ENCODE measurements around the gene NFKB1. TPM values are rescaled to one million over a fixed set of nuclear protein-coding genes. Genes with fewer than 3 reads are reported as not detected.

NFKB1 gene
- total and polyA plus RNA-seq, 9 of the 15 experiments (the other 6 are each of a cell fraction or from before 2014, with no cell fraction given), result 2.4 to 14.5 (median 10.3) TPM

- ATAC-seq, result no peak
- Histone ChIP-seq H3K4me2 (ENCODE audit: insufficient read depth, low read length) (no peak overlapping the region), H3K4me3 (no peak overlapping the region), H3K36me3 (ENCODE audit: control insufficient read depth, insufficient read depth, low read length) (peaks cover 4% of the 10 kb centered on the region; the same call in 2 of the 3 replicates), H3K9me1 (ENCODE audit: control insufficient read depth, insufficient read depth, low read length) (no peaks in the 10 kb centered on the region), H3K79me2 (ENCODE audit: control insufficient read depth, insufficient read depth, low read length) (no peaks in the 10 kb centered on the region), H3K9ac (ENCODE audit: insufficient read depth in 1 of 2, low read depth in 2 of 2, low read length in 2 of 2) (no peak overlapping the region), H3K4me1 (replicated peaks in 1 of 2; ENCODE audit: control insufficient read depth in 2 of 2, insufficient read depth in 2 of 2, low read length in 2 of 2) (no peaks in the 10 kb centered on the region), H3K9me3 (replicated peaks; ENCODE audit: control insufficient read depth, insufficient read depth, low read depth, low read length) (no peaks in the 10 kb centered on the region), H3K27ac (ENCODE audit: extremely low read depth, low read depth, low read length) (no peak overlapping the region), H2AFZ (ENCODE audit: low read depth, low read length) (no peak overlapping the region), H3K27me3 (ENCODE audit: control insufficient read depth in 2 of 2, insufficient read depth in 2 of 2, low read length in 2 of 2) (no peaks in the 10 kb centered on the region), H4K20me1 (replicated peaks; ENCODE audit: control insufficient read depth, insufficient read depth, low read length) (no peaks in the 10 kb centered on the region)
- ChIA-PET CTCF (ENCODE audit: low intra/inter-chr PET ratio) (no interaction called here), POLR2A (interaction anchor here (1.2 kb wide), 1 partner anchor 8 kb away, joined by 4 read pairs; no protein-coding TSS in a partner anchor)
- no TSS peak for BruUV-seq (replicated peaks)
- intact Hi-C loops (cut with micrococcal nuclease), result no loop called here
- no peak for DNase-seq (ENCODE audit: extremely low read depth in 1 of 4, low spot score in 3 of 4)
- no peak for FAIRE-seq
- 40% methylated on average over 3 of the region's 3 CpGs for WGBS (ENCODE audit: insufficient coverage, low coverage, missing lambda C conversion rate)
- TF ChIP-seq DMBX1 (CRISPR knock-in tag; IDR thresholded peaks at IDR 0.05; ENCODE audit: borderline replicate concordance), result no peak
- TF ChIP-seq EWSR1 (IDR thresholded peaks at IDR 0.05; ENCODE audit: borderline replicate concordance, low read depth, partially characterized antibody), result no peak
- TF ChIP-seq RBBP5 (IDR thresholded peaks at IDR 0.05; ENCODE audit: borderline replicate concordance, insufficient read depth, low read length, poor library complexity, severe bottlenecking), result no peak
- no peak for TF ChIP-seq MXD1 (CRISPR knock-in tag; IDR thresholded peaks at IDR 0.05; ENCODE audit: borderline replicate concordance, poor library complexity, severe bottlenecking)
- no peak for TF ChIP-seq SMAD4 (CRISPR knock-in tag; conservative IDR thresholded peaks at IDR 0.05)
- no peak for TF ChIP-seq ATF3 (IDR thresholded peaks at IDR 0.05)
- no peak for TF ChIP-seq ATF3 (CRISPR knock-in tag; conservative IDR thresholded peaks at IDR 0.05)
- no peak for TF ChIP-seq CBX1 (IDR thresholded peaks at IDR 0.05; ENCODE audit: low read depth)
- TF ChIP-seq RAD51 (IDR thresholded peaks at IDR 0.05; ENCODE audit: borderline replicate concordance, low read depth), result no peak
- TF ChIP-seq SAP30 (IDR thresholded peaks at IDR 0.05; ENCODE audit: borderline replicate concordance, insufficient read depth, low read depth, low read length, poor library complexity, severe bottlenecking), result no peak
- TF ChIP-seq ELF1 (tag; IDR thresholded peaks at IDR 0.05), result no peak
- TF ChIP-seq CSDE1 (IDR thresholded peaks at IDR 0.05), result no peak
- no peak for TF ChIP-seq HDAC8 (tag; IDR thresholded peaks at IDR 0.05)
- TF ChIP-seq ZKSCAN8 (CRISPR knock-in tag; IDR thresholded peaks at IDR 0.05), result no peak
- TF ChIP-seq GATAD2A (IDR thresholded peaks at IDR 0.05), result no peak
- no peak for TF ChIP-seq SNIP1 (IDR thresholded peaks at IDR 0.05; ENCODE audit: low read depth)
- TF ChIP-seq RAD21 (CRISPR knock-in tag; conservative IDR thresholded peaks at IDR 0.05 in 1 of 2, IDR thresholded peaks at IDR 0.05 in 1 of 2), result no peak
- TF ChIP-seq ZC3H8 (IDR thresholded peaks at IDR 0.05), result no peak
- no peak for TF ChIP-seq ZNF668 (CRISPR knock-in tag; IDR thresholded peaks at IDR 0.05)
- in situ Hi-C loops (cut with MboI), result no loop called here
Measured at GRCh38 chr4:102536768-102537167, 35.6 kb downstream of the NFKB1 start.

All from K562 (cell line).